Nephron progenitor cell (in vitro differentiated cells): Measurements from ENCODE around the gene PPP2R5E.
A peak's percentile ranks its signal among the peaks of the same experiment; 100 is the strongest.
"Not testable (repeated sequence)": the region's sequence is repeated elsewhere in the genome, so short reads cannot be mapped to it uniquely, and the experiment has no call there.

Source experiments
- DNase-seq: peaks from one replicate; pipeline ENCODE4 v3.0.0; 2021
- H3K27ac Mint-ChIP-seq: 2 replicates; pipeline ENCODE4 v1.8.0; 2021; ENCODE audit warnings: mild to moderate bottlenecking, moderate library complexity, mixed read lengths
- H3K27me3 Mint-ChIP-seq: 2 replicates; pipeline ENCODE4 v1.8.0; 2021; ENCODE audit warnings: mild to moderate bottlenecking, low read depth, mixed read lengths; ENCODE audit not compliant: poor library complexity
- H3K36me3 Mint-ChIP-seq: 2 replicates; pipeline ENCODE4 v1.8.0; 2021; ENCODE audit warnings: low read depth, mixed read lengths
- H3K4me1 Mint-ChIP-seq: 2 replicates; pipeline ENCODE4 v1.8.0; 2021; ENCODE audit warnings: mixed read lengths
- H3K4me3 Mint-ChIP-seq: 2 replicates; pipeline ENCODE4 v1.8.0; 2021; ENCODE audit warnings: mild to moderate bottlenecking, moderate library complexity, mixed read lengths
- H3K9me3 Mint-ChIP-seq: 2 replicates; pipeline ENCODE4 v1.8.0; 2021; ENCODE audit warnings: mild to moderate bottlenecking, moderate library complexity, mixed read lengths
- TF ChIP-seq, protein P1 (sequence below): fragments of 200-600 bp; sonication (generic); IDR thresholded peaks from 2 replicates; pipeline ENCODE4 v1.5.0; 2021; ENCODE audit warnings: antibody characterized with exemption

Gene PPP2R5E

DNA sequence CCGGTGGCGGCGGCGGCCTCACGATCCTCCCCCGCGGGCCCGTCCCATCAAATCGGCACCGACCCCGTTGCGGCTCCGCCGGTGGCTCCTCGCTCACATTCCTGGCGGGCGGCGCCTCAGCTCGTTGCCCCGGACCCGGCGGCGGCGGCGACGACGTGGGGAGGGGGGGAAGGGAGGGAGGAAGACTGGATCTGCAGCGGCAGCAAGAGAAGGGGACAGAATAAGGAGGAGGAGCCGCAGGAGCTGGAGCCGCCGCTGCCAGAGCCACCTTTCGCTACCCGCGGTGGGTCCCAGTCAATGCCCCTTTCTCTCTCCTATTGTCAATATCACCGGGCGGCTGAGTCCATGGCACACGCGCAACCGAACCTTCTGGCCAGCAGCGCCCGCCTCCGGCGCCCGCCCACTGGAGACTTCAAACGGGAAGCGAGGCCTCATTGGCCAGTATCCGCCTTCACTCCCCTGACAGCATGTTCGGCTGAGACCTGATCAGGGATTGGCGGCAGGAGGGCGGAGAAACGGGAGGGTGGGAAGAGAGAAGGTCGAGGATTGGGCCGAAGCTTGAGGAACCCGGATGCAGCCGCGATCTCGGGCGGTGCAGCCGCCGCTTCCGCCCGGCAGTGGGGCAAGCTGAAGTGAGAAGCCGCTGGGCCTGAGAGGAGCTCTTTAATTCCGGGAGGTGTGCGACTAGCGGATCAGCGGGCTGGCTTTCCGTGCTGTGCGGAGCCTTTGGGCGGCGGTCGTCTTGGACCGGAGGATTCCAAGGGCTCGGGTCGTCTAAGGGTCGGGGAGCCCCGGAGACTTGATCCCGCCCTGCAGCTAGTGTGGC is at the start of gene PPP2R5E:
TSS of gene PPP2R5E (minus strand) at position 378 of the 826 bp plus-strand sequence. CDS start 3,692 bp downstream, outside the sequence.
- peaks cover 39% of the 10 kb centered on the region for H3K4me1 Mint-ChIP-seq
- no peaks in the 10 kb centered on the region for H3K9me3 Mint-ChIP-seq
- DNase-seq: peak; percentile 96
- TF ChIP-seq, protein P1, sequence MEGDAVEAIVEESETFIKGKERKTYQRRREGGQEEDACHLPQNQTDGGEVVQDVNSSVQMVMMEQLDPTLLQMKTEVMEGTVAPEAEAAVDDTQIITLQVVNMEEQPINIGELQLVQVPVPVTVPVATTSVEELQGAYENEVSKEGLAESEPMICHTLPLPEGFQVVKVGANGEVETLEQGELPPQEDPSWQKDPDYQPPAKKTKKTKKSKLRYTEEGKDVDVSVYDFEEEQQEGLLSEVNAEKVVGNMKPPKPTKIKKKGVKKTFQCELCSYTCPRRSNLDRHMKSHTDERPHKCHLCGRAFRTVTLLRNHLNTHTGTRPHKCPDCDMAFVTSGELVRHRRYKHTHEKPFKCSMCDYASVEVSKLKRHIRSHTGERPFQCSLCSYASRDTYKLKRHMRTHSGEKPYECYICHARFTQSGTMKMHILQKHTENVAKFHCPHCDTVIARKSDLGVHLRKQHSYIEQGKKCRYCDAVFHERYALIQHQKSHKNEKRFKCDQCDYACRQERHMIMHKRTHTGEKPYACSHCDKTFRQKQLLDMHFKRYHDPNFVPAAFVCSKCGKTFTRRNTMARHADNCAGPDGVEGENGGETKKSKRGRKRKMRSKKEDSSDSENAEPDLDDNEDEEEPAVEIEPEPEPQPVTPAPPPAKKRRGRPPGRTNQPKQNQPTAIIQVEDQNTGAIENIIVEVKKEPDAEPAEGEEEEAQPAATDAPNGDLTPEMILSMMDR: no peak
- peak within 1 kb of the TSS; percentile 91 for H3K4me3 Mint-ChIP-seq
- H3K36me3 Mint-ChIP-seq: peaks cover 16% of the 10 kb centered on the region
- peaks cover 3% of the 10 kb centered on the region for H3K27me3 Mint-ChIP-seq
- peak within 1 kb of the TSS; percentile 72 for H3K27ac Mint-ChIP-seq

DNA sequence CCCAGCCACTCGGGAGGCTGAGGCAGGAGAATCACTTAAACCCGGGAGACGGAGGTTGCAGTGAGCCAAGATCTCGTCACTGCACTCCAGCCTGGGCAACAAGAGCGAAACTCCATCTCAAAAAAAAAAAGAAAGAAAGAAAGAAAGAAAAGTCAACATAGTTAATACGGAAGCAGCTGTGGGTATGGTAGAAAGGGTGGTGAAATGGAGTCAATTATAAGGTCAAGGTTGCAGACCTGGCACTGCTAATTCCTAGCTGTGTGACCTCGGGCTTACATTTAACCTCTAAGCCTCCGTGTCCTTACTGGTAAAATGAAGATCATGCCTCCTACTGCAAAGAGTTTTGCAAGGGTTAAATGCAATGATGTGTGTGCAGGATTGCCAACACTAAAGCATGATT is 39.9 kb upstream of the PPP2R5E start:
- not testable (repeated sequence) for H3K36me3 Mint-ChIP-seq, H3K27me3 Mint-ChIP-seq, H3K4me1 Mint-ChIP-seq, H3K27ac Mint-ChIP-seq, H3K4me3 Mint-ChIP-seq, DNase-seq, H3K9me3 Mint-ChIP-seq

DNA sequence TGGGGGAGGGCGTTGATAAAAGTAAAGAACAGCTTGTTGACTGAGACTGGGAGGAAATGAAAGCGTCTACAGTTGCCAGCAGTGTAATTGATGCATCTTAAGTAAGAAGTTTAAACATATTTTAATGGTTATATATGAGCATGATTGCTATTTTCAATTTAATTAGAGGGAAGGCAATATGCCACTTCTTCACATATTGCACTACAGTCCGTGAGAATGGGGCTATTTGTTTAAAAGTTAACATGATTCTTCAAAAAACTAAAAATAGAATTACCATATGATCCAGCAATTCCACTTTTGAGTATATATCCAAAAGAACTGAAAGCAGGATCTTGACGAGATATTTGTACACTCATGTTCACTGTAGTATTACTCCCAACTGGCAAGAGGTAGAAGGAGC is 38.3 kb upstream of the PPP2R5E start:
- no peaks in the 10 kb centered on the region for H3K36me3 Mint-ChIP-seq
- TF ChIP-seq, protein P1: no peak
- H3K27ac Mint-ChIP-seq: no peak overlapping the region

DNA sequence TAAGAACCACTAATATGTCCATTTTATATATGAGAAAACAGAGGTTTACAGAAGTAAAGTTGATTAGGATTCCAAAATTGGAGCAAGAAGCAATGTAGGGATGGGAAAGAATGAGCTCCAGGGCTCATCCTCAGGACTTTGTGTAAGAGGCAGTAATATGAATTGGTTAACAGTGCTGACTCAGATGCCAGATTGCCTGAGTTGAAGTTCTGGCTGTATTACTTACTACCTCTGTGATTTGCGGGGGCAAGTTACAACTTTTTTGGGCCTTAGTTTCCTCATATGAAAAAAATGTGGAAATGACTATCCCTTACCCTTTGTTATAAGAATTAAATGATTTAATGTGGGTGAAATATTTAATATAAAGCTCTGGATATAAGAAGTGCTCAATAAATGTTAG is 35.1 kb upstream of the PPP2R5E start:
- no peaks in the 10 kb centered on the region for H3K4me1 Mint-ChIP-seq
- no peak overlapping the region for H3K4me3 Mint-ChIP-seq
- DNase-seq: no peak
- peaks cover 4% of the 10 kb centered on the region for H3K27me3 Mint-ChIP-seq
- no peaks in the 10 kb centered on the region for H3K36me3 Mint-ChIP-seq
- H3K27ac Mint-ChIP-seq: no peak overlapping the region
- TF ChIP-seq, protein P1: no peak
- H3K9me3 Mint-ChIP-seq: no peaks in the 10 kb centered on the region

More for the DNA sequence above, 38.3 kb upstream of the PPP2R5E start:
- no peaks in the 10 kb centered on the region for H3K9me3 Mint-ChIP-seq
- no peaks in the 10 kb centered on the region for H3K4me1 Mint-ChIP-seq
- DNase-seq: no peak
- H3K4me3 Mint-ChIP-seq: no peak overlapping the region
- peaks cover 4% of the 10 kb centered on the region for H3K27me3 Mint-ChIP-seq

DNA sequence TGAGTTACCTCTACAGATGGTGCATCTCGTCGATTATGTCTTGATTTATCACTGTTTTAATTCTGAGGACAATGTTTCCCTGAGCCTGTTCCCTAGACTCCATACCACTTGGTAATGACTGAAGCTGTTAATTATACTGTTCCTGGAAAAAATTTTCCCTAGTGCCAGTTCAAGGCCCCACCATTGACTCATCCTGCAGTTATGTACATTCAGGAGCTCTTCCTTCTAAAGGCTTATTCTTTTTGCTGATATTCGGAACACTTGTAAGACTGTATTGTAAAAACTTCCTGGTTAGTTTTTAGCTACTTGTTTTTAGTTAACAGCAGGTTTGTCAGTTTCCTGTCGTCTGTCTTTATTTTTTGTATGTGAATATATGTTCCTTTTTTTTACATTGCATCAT is 30.4 kb upstream of the PPP2R5E start:
- no peaks in the 10 kb centered on the region for H3K36me3 Mint-ChIP-seq
- H3K4me1 Mint-ChIP-seq: no peaks in the 10 kb centered on the region
- no peak for DNase-seq
- TF ChIP-seq, protein P1: no peak
- H3K27me3 Mint-ChIP-seq: peaks cover 9% of the 10 kb centered on the region
- no peaks in the 10 kb centered on the region for H3K9me3 Mint-ChIP-seq
- H3K4me3 Mint-ChIP-seq: no peak overlapping the region
- H3K27ac Mint-ChIP-seq: no peak overlapping the region

DNA sequence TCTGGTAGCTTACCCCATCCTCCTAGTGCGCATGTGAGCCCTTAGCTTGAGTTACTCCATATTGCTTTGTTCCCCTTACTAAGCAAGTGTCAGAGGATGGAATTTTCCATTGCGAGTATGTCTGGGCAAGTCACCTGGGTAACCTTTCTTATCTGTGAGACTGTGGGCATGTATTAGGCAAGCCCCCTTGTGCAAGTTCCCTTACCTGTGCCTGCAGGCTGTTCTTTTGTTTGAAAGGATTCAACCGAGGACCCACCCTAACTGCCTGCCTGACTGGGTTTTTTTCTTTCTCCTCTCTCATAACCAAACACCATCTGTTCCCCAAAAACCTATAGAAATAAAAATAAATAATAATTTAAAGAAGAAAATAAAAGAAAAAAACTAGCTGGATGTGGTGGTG is 22.3 kb upstream of the PPP2R5E start:
- no peaks in the 10 kb centered on the region for H3K36me3 Mint-ChIP-seq
- no peaks in the 10 kb centered on the region for H3K4me1 Mint-ChIP-seq
- H3K9me3 Mint-ChIP-seq: peaks cover under 1% of the 10 kb centered on the region
- TF ChIP-seq, protein P1: no peak
- no peak overlapping the region for H3K4me3 Mint-ChIP-seq
- no peak for DNase-seq
- H3K27me3 Mint-ChIP-seq: peaks cover 15% of the 10 kb centered on the region
- no peak overlapping the region for H3K27ac Mint-ChIP-seq
